ENCODE data around the gene MYO9A. TPM values are rescaled to one million over a fixed set of nuclear protein-coding genes. Genes with fewer than 3 reads are reported as not detected.

Gene MYO9A
- total RNA-seq, 1 donor, result 55.9 TPM

- H3K4me3 ChIP-seq (ENCODE audit: low read depth, low read length), result no peak overlapping the region
- DNase-seq (ENCODE audit: low read depth), result no peak
- TF ChIP-seq CTCF (IDR thresholded peaks at IDR 0.05; ENCODE audit: insufficient read depth, low read length), result no peak
Observed at GRCh38 chr15:71811036-71811736, 306.8 kb downstream of the MYO9A start.

GRCh38 chr15:71810256-71811035 is 307.5 kb downstream of the MYO9A start, which contains the start of gene NR2E3:
Gene NR2E3, plus strand, starts transcription at chr15:71810554. Its CDS starts 190 bp downstream, at chr15:71810744.
- no peak within 1 kb of the TSS for H3K4me3 ChIP-seq (ENCODE audit: low read depth, low read length)
- TF ChIP-seq CTCF (IDR thresholded peaks at IDR 0.05; ENCODE audit: insufficient read depth, low read length), result no peak
- DNase-seq (ENCODE audit: low read depth), result no peak

DNA sequence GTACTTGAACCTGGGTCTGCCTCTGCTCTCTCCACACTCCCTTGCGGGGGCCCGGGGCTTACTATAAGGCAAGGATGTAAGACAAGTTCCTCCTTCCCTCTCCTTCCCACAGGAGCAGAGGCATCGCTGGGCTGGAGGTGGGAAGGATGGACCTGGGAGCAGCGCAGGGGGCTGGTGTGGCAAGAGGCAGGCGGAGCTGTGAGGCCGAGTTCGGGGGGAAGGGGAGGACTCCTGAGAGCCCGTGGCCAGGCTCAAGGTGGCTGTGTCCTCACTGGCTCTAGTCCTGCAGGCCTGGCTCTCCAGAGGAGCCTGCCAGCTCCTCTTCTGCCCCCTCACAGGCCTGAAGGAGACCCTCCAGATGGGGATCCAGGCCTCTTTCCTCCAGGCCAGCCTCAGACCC is 308.6 kb downstream of the MYO9A start:
- no peak overlapping the region for H3K4me3 ChIP-seq (ENCODE audit: low read depth, low read length)
- TF ChIP-seq CTCF (IDR thresholded peaks at IDR 0.05; ENCODE audit: insufficient read depth, low read length), result no peak
- DNase-seq (ENCODE audit: low read depth), result no peak

- no peak for DNase-seq (ENCODE audit: low read depth)
- H3K4me3 ChIP-seq (ENCODE audit: low read depth, low read length), result no peak overlapping the region
- TF ChIP-seq CTCF (IDR thresholded peaks at IDR 0.05; ENCODE audit: insufficient read depth, low read length), result no peak
Observed at GRCh38 chr15:71808311-71809020, 309.5 kb downstream of the MYO9A start.

DNA sequence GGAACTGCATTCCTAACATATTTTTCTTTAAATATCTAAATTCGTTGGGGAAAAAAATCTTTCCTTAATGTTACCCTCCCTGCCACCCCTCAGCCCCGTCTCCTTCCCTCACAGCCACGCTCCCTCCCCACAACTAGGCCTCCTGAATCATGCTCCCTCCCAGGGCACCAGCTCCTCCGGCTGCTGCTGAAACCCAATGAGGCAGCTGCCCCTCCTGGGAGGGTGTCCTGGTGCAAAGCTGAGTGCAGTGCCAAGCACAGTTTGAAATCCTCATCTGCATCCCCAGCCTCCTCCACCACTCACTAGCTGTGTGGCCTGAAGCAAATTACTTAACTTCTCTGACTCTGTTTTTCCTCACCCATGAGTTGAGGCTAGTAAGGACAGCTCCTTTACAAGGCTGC is 310.3 kb downstream of the MYO9A start:
- no peak for TF ChIP-seq CTCF (IDR thresholded peaks at IDR 0.05; ENCODE audit: insufficient read depth, low read length)
- H3K4me3 ChIP-seq (ENCODE audit: low read depth, low read length), result no peak overlapping the region
- DNase-seq (ENCODE audit: low read depth), result peak; percentile 23

DNA sequence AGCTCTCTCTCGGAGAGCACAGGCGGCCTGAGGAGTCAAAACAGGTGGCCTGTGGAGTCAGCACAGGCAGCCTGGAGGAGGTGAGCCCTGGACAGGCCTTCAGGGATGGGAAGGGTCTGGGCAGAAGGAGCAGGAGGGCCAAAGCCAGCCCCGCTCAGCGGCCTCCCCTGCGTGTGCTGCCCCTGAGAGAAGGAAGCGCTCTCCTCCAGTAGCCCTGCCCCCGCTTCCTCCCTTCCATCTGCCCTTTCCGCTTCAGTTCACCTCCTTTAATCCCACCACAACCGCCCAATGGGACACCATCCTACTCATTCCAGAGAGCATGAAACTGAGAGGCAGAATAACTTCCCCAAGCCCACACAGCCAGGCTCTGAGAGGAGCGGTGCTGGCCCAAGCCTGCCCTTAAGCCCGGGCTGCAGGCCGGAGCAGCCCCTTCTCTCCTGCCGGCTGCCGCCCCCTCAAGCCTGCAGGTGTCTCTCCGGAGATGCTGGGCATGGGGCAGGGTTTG is 310.8 kb downstream of the MYO9A start:
- no peak for DNase-seq (ENCODE audit: low read depth)
- TF ChIP-seq CTCF (IDR thresholded peaks at IDR 0.05; ENCODE audit: insufficient read depth, low read length), result no peak
- no peak overlapping the region for H3K4me3 ChIP-seq (ENCODE audit: low read depth, low read length)
